Activated T-helper 1 cell treated with anti-CD3 and anti-CD28 coated beads, Interleukin-12 subunit alpha, Interleukin-12 subunit beta, Interleukin-2, Interleukin-4 antibody, amounts not matched to agents 30 ng/mL and 10 ng/mL and 1 ng/mL, durations not matched to agents 14 hours and 24 hours and 36 hours (primary cell): ENCODE results near the gene SLC8B1. TPM values are rescaled to one million over a fixed set of nuclear protein-coding genes. Genes with fewer than 3 reads are reported as not detected.

Source experiments
- DNase-seq: peaks from one replicate; pipeline ENCODE4 v3.0.0; 2021; ENCODE audit warnings: low spot score
- H3K27ac Mint-ChIP-seq: one replicate; pipeline ENCODE4 v1.8.0; 2021; ENCODE audit warnings: mild to moderate bottlenecking, mixed read lengths
- H3K27me3 Mint-ChIP-seq: one replicate; pipeline ENCODE4 v1.8.0; 2022; ENCODE audit warnings: mild to moderate bottlenecking, moderate library complexity, mixed read lengths; ENCODE audit not compliant: insufficient read depth
- H3K36me3 Mint-ChIP-seq: one replicate; pipeline ENCODE4 v1.8.0; 2021; ENCODE audit warnings: low read depth, mixed read lengths
- H3K4me1 Mint-ChIP-seq: one replicate; pipeline ENCODE4 v1.8.0; 2021; ENCODE audit warnings: low read depth, mixed read lengths
- H3K4me3 Mint-ChIP-seq: one replicate; pipeline ENCODE4 v1.8.0; 2021; ENCODE audit warnings: mild to moderate bottlenecking, moderate library complexity, mixed read lengths
- H3K9me3 Mint-ChIP-seq: one replicate; pipeline ENCODE4 v1.8.0; 2021; ENCODE audit warnings: mixed read lengths
- intact Hi-C: fragments of 100-400 bp; cut with micrococcal nuclease; formaldehyde crosslinking; loops from one replicate; pipeline ENCODE4 v1.15.1; 2024
- total RNA-seq: library from RNA; stranded (reverse); gene quantifications from 2 replicates; pipeline ENCODE4 v1.2.3, GENCODE V29; 2022

The SLC8B1 gene
- total RNA-seq, 1 donor from 2014 or later = 21.2 TPM

DNA sequence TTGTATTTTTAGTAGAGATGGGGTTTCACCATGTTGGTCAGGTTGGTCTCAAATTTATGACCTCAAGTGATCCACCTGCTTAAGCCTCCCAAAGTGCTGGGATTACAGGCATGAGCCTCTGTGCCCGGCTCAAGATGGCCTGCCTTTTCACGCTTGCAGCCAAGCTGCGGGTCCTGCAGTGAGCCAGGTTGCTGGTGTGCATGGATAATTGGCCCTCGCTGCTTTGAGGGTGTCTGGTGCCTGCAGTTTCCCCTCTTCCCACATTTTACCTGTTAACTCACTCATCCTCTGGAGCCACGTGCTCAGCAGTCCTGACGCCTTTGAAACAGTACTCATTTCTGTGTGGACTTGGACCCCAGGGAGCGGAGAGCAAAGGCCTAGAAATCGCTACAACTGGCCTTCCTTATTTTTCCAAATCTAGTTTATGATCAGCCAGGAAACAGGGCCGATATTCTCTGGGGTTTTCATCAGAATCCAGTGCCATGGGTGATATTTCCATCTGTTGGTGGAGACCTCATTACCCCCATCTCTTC is 71.4 kb downstream of the SLC8B1 start:
- no peak for DNase-seq
- H3K4me3 Mint-ChIP-seq = no peak overlapping the region
- peaks cover 36% of the 10 kb centered on the region for H3K36me3 Mint-ChIP-seq
- H3K4me1 Mint-ChIP-seq = peaks cover 42% of the 10 kb centered on the region
- H3K9me3 Mint-ChIP-seq = no peaks in the 10 kb centered on the region
- intact Hi-C loops = loop anchor here (2.0 kb wide), 1 partner anchor 55 kb away; no protein-coding TSS in a partner anchor
- peak overlapping the region; percentile 19 for H3K27ac Mint-ChIP-seq
- no peaks in the 10 kb centered on the region for H3K27me3 Mint-ChIP-seq

GRCh38 chr12:113262710-113263109 is 72.2 kb downstream of the SLC8B1 start:
- peaks cover 30% of the 10 kb centered on the region for H3K36me3 Mint-ChIP-seq
- intact Hi-C loops = loop anchor here (1.0 to 2.0 kb wide), 4 partner anchors 10 to 73 kb away; partner anchors contain the start of genes SLC8B1 and TPCN1
- peak overlapping the region; percentile 37 for H3K4me3 Mint-ChIP-seq
- H3K27ac Mint-ChIP-seq = no peak overlapping the region
- no peak for DNase-seq
- peaks cover 42% of the 10 kb centered on the region for H3K4me1 Mint-ChIP-seq
- no peaks in the 10 kb centered on the region for H3K27me3 Mint-ChIP-seq
- no peaks in the 10 kb centered on the region for H3K9me3 Mint-ChIP-seq

- DNase-seq = peak; percentile 33
- Mint-ChIP-seq H3K4me1 (peaks cover 42% of the 10 kb centered on the region), H3K27me3 (no peaks in the 10 kb centered on the region), H3K36me3 (peaks cover 25% of the 10 kb centered on the region), H3K9me3 (no peaks in the 10 kb centered on the region), H3K4me3 (peak overlapping the region; percentile 34), H3K27ac (peak overlapping the region; percentile 59)
- intact Hi-C loops = loop anchor here (1.0 to 2.0 kb wide), 4 partner anchors 10 to 73 kb away; partner anchors contain the start of genes SLC8B1 and TPCN1
These were observed 73.0 kb downstream of the SLC8B1 start for GRCh38 chr12:113261847-113262470.

- peaks cover 18% of the 10 kb centered on the region for H3K36me3 Mint-ChIP-seq
- H3K27ac Mint-ChIP-seq = no peak overlapping the region
- H3K4me3 Mint-ChIP-seq = no peak overlapping the region
- intact Hi-C loops = no loop called here
- no peaks in the 10 kb centered on the region for H3K9me3 Mint-ChIP-seq
- no peaks in the 10 kb centered on the region for H3K27me3 Mint-ChIP-seq
- no peak for DNase-seq
- peaks cover 42% of the 10 kb centered on the region for H3K4me1 Mint-ChIP-seq
These were observed 74.1 kb downstream of the SLC8B1 start for GRCh38 chr12:113260636-113261300.

- peaks cover 17% of the 10 kb centered on the region for H3K36me3 Mint-ChIP-seq
- no peak for DNase-seq
- no peaks in the 10 kb centered on the region for H3K27me3 Mint-ChIP-seq
- H3K4me1 Mint-ChIP-seq = peaks cover 42% of the 10 kb centered on the region
- H3K9me3 Mint-ChIP-seq = no peaks in the 10 kb centered on the region
- peak overlapping the region; percentile 15 for H3K27ac Mint-ChIP-seq
- no peak overlapping the region for H3K4me3 Mint-ChIP-seq
- intact Hi-C loops = no loop called here
These were observed 74.8 kb downstream of the SLC8B1 start for GRCh38 chr12:113260127-113260526.

DNA sequence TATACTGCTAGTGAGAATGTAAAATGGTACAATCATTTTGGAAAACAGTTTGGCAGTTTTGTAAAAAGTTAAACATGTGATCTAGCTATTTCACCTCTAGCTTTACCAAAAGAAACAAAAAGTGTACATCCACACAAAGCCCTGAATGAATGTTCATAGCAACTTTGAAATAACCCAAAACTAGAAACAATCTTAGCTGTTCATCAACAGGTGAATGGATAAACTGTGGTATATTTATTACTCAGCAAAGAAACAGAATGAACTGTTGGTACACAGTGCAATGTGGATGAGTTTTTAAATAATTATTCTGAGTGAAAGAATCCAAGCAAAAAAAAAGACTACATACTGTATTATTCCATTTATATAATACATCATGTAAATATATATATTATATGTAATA is 77.3 kb downstream of the SLC8B1 start:
- intact Hi-C loops = no loop called here
- Mint-ChIP-seq H3K36me3 (peaks cover 26% of the 10 kb centered on the region), H3K9me3 (peaks cover 4% of the 10 kb centered on the region)

DNA sequence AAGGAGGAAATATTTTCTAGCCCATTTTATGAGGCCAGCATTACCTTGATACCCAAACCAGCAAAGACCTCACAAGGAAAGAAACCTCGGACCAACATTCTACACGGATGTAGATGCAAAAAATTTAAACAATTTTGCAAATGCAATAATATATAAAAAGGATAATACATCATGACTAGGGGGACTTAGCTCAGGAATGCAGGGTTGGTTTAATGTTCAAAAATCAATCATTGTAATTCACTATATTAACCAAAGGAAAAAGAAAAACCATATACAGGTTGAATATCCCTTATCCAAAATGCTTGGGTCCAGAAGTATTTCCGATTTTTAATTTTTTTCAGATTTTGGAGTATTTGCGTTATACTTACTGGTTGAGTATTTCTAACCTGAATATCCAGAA is 80.6 kb downstream of the SLC8B1 start:
- Mint-ChIP-seq H3K4me1 (peaks cover 3% of the 10 kb centered on the region), H3K36me3 (peaks cover 24% of the 10 kb centered on the region), H3K4me3 (no peak overlapping the region), H3K27ac (no peak overlapping the region), H3K27me3 (no peaks in the 10 kb centered on the region), H3K9me3 (peaks cover 7% of the 10 kb centered on the region)
- intact Hi-C loops = no loop called here
- DNase-seq = no peak

More for the DNA sequence above, 77.3 kb downstream of the SLC8B1 start:
- Mint-ChIP-seq H3K4me1 (peaks cover 27% of the 10 kb centered on the region), H3K4me3 (no peak overlapping the region), H3K27ac (no peak overlapping the region), H3K27me3 (no peaks in the 10 kb centered on the region)
- no peak for DNase-seq

- Mint-ChIP-seq H3K36me3 (peaks cover 21% of the 10 kb centered on the region), H3K4me1 (no peaks in the 10 kb centered on the region), H3K27ac (no peak overlapping the region), H3K4me3 (no peak overlapping the region), H3K27me3 (no peaks in the 10 kb centered on the region), H3K9me3 (peaks cover 7% of the 10 kb centered on the region)
- intact Hi-C loops = no loop called here
- no peak for DNase-seq
These were observed 81.2 kb downstream of the SLC8B1 start for GRCh38 chr12:113253532-113254285.

GRCh38 chr12:113252494-113252893 is 82.4 kb downstream of the SLC8B1 start:
- no peaks in the 10 kb centered on the region for H3K27me3 Mint-ChIP-seq

DNA sequence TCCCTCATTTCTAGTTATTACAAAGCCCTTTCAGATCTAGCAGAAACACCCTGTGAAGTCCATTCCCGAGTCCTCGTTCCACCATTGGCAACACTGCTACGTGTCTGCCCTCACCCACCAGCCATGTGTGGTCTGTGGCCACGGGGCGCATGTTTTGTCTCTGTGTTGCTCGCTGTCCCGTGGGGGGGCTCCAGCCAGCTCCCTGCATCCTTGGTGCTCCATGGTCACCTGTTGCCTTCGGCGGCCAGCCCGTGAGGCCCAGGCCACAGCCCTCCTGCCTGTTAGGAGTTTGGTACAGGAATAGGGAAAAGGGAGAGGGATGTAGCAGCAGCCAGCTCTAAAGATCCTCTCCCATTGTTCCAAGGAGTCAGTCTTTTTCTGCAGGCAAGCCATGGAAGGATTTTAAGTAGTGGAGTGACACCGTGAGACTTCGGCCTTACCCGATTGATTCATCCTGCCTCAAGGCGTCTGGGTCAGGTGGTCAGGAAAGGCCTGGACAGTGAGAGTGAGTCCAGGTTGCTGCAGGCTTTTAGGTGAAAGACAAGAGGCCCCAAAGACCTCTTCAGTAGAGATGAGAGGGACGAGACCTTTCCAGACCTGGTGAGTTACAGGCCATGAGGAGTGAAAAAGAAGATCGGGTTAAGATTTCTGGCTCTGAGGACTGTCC is 83.4 kb downstream of the SLC8B1 start:
- intact Hi-C loops = no loop called here
- no peak overlapping the region for H3K27ac Mint-ChIP-seq
- DNase-seq = no peak
- no peaks in the 10 kb centered on the region for H3K4me1 Mint-ChIP-seq
- no peaks in the 10 kb centered on the region for H3K27me3 Mint-ChIP-seq
- no peak overlapping the region for H3K4me3 Mint-ChIP-seq
- H3K9me3 Mint-ChIP-seq = peaks cover 7% of the 10 kb centered on the region
- peaks cover 23% of the 10 kb centered on the region for H3K36me3 Mint-ChIP-seq

More at GRCh38 chr12:113252494-113252893, 82.4 kb downstream of the SLC8B1 start:
- H3K36me3 Mint-ChIP-seq = peaks cover 21% of the 10 kb centered on the region
- no peaks in the 10 kb centered on the region for H3K4me1 Mint-ChIP-seq
- peaks cover 7% of the 10 kb centered on the region for H3K9me3 Mint-ChIP-seq
- H3K4me3 Mint-ChIP-seq = no peak overlapping the region
- DNase-seq = no peak
- H3K27ac Mint-ChIP-seq = no peak overlapping the region
- intact Hi-C loops = no loop called here

DNA sequence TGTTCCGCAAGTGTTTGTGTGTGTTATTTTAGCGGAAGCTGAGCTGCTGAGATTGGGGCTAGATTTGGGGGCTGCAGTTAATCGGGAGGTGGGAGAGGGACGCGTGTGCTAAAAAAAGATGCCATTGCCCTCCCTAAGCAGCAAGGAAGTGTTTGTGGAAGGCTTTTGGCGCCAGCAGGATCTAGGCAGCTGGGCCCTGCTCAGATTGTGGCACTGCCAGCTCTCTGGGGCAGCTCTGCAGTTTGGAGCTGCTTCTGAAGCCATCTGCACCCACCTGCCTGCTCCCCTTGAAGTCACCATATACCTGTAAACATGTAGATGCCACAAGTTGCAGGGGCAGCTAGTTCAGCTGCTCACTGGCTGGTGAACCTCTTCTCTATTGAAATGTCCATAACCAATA is 84.9 kb downstream of the SLC8B1 start:
- intact Hi-C loops = no loop called here
- H3K27ac Mint-ChIP-seq = no peak overlapping the region

GRCh38 chr12:113249546-113249945 is 85.4 kb downstream of the SLC8B1 start:
- H3K27me3 Mint-ChIP-seq = no peaks in the 10 kb centered on the region
- peaks cover 26% of the 10 kb centered on the region for H3K36me3 Mint-ChIP-seq
- peaks cover 7% of the 10 kb centered on the region for H3K9me3 Mint-ChIP-seq
- intact Hi-C loops = no loop called here
- DNase-seq = no peak
- H3K4me1 Mint-ChIP-seq = peaks cover 6% of the 10 kb centered on the region
- no peak overlapping the region for H3K27ac Mint-ChIP-seq
- H3K4me3 Mint-ChIP-seq = no peak overlapping the region

More for the DNA sequence above, 84.9 kb downstream of the SLC8B1 start:
- H3K9me3 Mint-ChIP-seq = peaks cover 7% of the 10 kb centered on the region
- H3K27me3 Mint-ChIP-seq = no peaks in the 10 kb centered on the region
- DNase-seq = no peak
- peaks cover 28% of the 10 kb centered on the region for H3K36me3 Mint-ChIP-seq
- H3K4me1 Mint-ChIP-seq = peaks cover under 1% of the 10 kb centered on the region
- H3K4me3 Mint-ChIP-seq = no peak overlapping the region
